ENCODE measurements around the gene PRDM5. TPM values are rescaled to one million over a fixed set of nuclear protein-coding genes. Genes with fewer than 3 reads are reported as not detected.

Gene PRDM5
- total RNA-seq, 1 experiment from 2014 or later: 8.3 TPM

DNA sequence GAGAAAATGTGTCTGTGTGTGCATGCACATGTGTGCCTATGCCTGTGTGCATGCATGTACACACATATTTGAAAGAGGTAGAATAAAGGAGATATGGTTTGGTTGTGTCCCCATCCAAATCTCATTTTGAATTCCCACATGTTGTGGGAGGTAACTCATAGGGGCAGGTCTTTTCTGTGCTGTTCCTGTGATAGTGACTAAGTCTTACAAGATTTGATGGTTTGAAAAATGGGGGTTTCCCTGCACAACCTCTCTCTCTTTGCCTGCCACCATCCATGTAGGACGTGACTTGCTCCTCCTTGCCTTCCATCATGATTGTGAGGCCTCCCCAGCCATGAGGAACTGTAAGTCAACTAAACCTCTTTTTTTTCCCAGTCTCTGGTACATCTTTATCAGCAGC, 87.2 kb downstream of the PRDM5 start:
- no peak overlapping the region for H3K27ac Mint-ChIP-seq (ENCODE audit: unreplicated experiment)
- H3K36me3 Mint-ChIP-seq (ENCODE audit: insufficient read depth, unreplicated experiment): no peaks in the 10 kb centered on the region
- H3K4me3 Mint-ChIP-seq (ENCODE audit: low read depth, unreplicated experiment): no peak overlapping the region
- H3K9me3 Mint-ChIP-seq (ENCODE audit: low read depth, unreplicated experiment): no peaks in the 10 kb centered on the region
- no TSS peak for BruUV-seq (replicated peaks)
- no peaks in the 10 kb centered on the region for H3K27me3 Mint-ChIP-seq (ENCODE audit: unreplicated experiment)
- no peak for DNase-seq
- intact Hi-C loops (cut with micrococcal nuclease; ENCODE audit: unreplicated experiment): no loop called here
- TF ChIP-seq, protein P1, sequence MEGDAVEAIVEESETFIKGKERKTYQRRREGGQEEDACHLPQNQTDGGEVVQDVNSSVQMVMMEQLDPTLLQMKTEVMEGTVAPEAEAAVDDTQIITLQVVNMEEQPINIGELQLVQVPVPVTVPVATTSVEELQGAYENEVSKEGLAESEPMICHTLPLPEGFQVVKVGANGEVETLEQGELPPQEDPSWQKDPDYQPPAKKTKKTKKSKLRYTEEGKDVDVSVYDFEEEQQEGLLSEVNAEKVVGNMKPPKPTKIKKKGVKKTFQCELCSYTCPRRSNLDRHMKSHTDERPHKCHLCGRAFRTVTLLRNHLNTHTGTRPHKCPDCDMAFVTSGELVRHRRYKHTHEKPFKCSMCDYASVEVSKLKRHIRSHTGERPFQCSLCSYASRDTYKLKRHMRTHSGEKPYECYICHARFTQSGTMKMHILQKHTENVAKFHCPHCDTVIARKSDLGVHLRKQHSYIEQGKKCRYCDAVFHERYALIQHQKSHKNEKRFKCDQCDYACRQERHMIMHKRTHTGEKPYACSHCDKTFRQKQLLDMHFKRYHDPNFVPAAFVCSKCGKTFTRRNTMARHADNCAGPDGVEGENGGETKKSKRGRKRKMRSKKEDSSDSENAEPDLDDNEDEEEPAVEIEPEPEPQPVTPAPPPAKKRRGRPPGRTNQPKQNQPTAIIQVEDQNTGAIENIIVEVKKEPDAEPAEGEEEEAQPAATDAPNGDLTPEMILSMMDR (IDR thresholded peaks at IDR 0.05; ENCODE audit: unreplicated experiment): no peak
- no peaks in the 10 kb centered on the region for H3K4me1 Mint-ChIP-seq (ENCODE audit: low read depth, unreplicated experiment)
- CTCF ChIA-PET: no interaction called here

DNA sequence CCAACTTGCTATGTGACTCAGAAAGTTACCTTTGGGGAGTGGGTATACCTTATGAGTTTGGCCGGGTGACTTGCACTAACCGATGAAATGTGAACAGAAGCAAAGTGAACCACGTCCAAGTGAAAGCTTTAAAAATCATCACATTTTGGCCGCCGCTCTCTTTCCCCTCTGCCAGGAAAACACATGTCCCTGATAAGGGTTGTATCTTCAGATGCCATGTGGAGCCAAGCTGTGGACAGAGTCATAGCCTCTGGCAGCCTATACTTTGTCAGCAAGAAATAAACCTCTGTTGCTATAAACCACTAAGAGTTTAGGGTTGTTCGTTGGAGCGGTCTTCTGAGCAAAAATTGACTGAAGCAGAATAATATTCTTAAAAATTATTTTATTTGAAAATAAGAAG, 92.3 kb downstream of the PRDM5 start:
- CTCF ChIA-PET: interaction anchor here (1.0 kb wide), 1 partner anchor 14 kb away, joined by 3 read pairs; no protein-coding TSS in a partner anchor
- intact Hi-C loops (cut with micrococcal nuclease; ENCODE audit: unreplicated experiment): no loop called here
- H3K4me3 Mint-ChIP-seq (ENCODE audit: low read depth, unreplicated experiment): no peak overlapping the region
- no peak overlapping the region for H3K27ac Mint-ChIP-seq (ENCODE audit: unreplicated experiment)
- TF ChIP-seq, protein P1 (IDR thresholded peaks at IDR 0.05; ENCODE audit: unreplicated experiment): no peak
- H3K4me1 Mint-ChIP-seq (ENCODE audit: low read depth, unreplicated experiment): no peaks in the 10 kb centered on the region
- no TSS peak for BruUV-seq (replicated peaks)
- no peaks in the 10 kb centered on the region for H3K9me3 Mint-ChIP-seq (ENCODE audit: low read depth, unreplicated experiment)
- no peaks in the 10 kb centered on the region for H3K36me3 Mint-ChIP-seq (ENCODE audit: insufficient read depth, unreplicated experiment)
- no peak for DNase-seq
- no peaks in the 10 kb centered on the region for H3K27me3 Mint-ChIP-seq (ENCODE audit: unreplicated experiment)

DNA sequence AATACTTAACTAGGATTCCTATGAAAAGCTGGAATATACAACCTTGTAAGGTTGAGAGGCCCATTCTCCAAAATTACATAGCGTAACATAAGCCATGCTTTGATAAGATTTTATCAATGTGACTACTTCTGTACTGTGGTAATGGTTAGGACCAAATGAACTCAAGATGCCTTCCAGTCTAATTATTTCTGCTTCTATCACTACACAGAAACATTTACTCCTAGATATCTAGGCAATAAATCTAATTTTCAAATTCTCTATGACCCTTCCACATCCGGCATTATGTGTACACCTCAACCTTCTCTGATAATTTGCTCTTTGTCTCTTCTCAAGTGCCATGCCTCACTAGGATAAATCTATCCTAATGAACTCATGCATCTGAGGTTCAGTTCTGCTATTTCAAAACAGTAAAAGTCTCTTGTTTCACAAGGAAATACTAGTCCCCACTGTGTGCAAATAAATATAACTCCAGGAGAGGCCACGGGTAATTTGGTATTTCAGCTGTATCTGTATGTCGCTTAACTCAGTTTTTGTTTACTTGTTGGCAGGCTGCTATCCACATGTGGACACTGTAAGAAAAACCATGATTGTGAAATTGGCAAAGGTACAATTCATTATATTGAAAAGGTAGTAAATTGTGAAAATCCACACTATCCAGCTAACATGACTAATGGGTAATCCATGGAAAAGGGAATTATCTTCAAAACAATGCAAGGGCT, 93.3 kb downstream of the PRDM5 start:
- no peaks in the 10 kb centered on the region for H3K9me3 Mint-ChIP-seq (ENCODE audit: low read depth, unreplicated experiment)
- no peak overlapping the region for H3K27ac Mint-ChIP-seq (ENCODE audit: unreplicated experiment)

DNA sequence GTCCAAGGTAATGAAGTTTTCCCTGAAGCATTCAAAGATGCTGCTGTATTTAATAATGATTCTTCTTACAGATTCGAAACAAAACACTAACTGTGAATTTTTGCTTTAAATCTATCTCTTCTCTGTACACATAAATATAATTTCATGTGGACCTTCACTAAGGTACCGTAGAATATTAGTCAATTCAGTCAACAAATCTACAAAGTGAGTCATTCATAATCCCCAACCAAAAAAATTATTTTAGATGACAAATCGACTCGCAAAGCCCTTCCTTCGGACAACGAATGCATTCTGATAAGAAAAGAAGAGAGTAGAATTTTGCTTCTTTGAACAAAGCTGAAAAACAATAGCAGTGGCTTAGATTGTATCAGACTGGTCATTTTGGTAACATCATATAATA, 95.7 kb downstream of the PRDM5 start:
- no TSS peak for BruUV-seq (replicated peaks)
- CTCF ChIA-PET: no interaction called here
- TF ChIP-seq, protein P1 (IDR thresholded peaks at IDR 0.05; ENCODE audit: unreplicated experiment): no peak
- DNase-seq: no peak
- no peaks in the 10 kb centered on the region for H3K4me1 Mint-ChIP-seq (ENCODE audit: low read depth, unreplicated experiment)
- H3K36me3 Mint-ChIP-seq (ENCODE audit: insufficient read depth, unreplicated experiment): no peaks in the 10 kb centered on the region
- intact Hi-C loops (cut with micrococcal nuclease; ENCODE audit: unreplicated experiment): no loop called here
- H3K4me3 Mint-ChIP-seq (ENCODE audit: low read depth, unreplicated experiment): no peak overlapping the region
- H3K9me3 Mint-ChIP-seq (ENCODE audit: low read depth, unreplicated experiment): no peaks in the 10 kb centered on the region
- H3K27me3 Mint-ChIP-seq (ENCODE audit: unreplicated experiment): no peaks in the 10 kb centered on the region
- H3K27ac Mint-ChIP-seq (ENCODE audit: unreplicated experiment): no peak overlapping the region

More for the DNA sequence above, 93.3 kb downstream of the PRDM5 start:
- Mint-ChIP-seq H3K36me3 (ENCODE audit: insufficient read depth, unreplicated experiment) (no peaks in the 10 kb centered on the region), H3K27me3 (ENCODE audit: unreplicated experiment) (no peaks in the 10 kb centered on the region), H3K4me3 (ENCODE audit: low read depth, unreplicated experiment) (no peak overlapping the region), H3K4me1 (ENCODE audit: low read depth, unreplicated experiment) (no peaks in the 10 kb centered on the region)
- intact Hi-C loops (cut with micrococcal nuclease; ENCODE audit: unreplicated experiment): no loop called here
- TF ChIP-seq, protein P1 (IDR thresholded peaks at IDR 0.05; ENCODE audit: unreplicated experiment): no peak
- CTCF ChIA-PET: no interaction called here
- no peak for DNase-seq
- no TSS peak for BruUV-seq (replicated peaks)
